GM12878 (cell line): ENCODE measurements around the gene PLPP7. TPM values are rescaled to one million over a fixed set of nuclear protein-coding genes. Genes with fewer than 3 reads are reported as not detected.

ENCODE experiments used
- ATAC-seq: fragments of 200-7000 bp; cut with Tn5 transposase; 3 replicates; pipeline ENCODE4 v1.9.1; 2020; ENCODE audit warnings: mild to moderate bottlenecking, moderate library complexity
- BruUV-seq: library from RNA; stranded (reverse); fragments of 400-500 nt; replicated peaks from 2 replicates; lab custom pipeline; 2021; lab: Mats Ljungman, UMichigan
- CTCF ChIA-PET: fragments of 300-600 bp; sonication (Branson Sonifier 250); formaldehyde crosslinking; extraction: SDS; loops from one replicate; lab custom pipeline; 2021; ENCODE audit warnings: inconsistent platforms; lab: Yijun Ruan, JAX
- POLR2A ChIA-PET: fragments of 350-600 bp; formaldehyde crosslinking; extraction: SDS; loops from one replicate; lab custom pipeline; 2021; ENCODE audit warnings: inconsistent platforms; lab: Charles Lee
- RAD21 ChIA-PET: fragments of 300-600 bp; sonication (Branson Sonifier 250); formaldehyde crosslinking; loops from one replicate; lab custom pipeline; 2023; ENCODE audit warnings: antibody characterized with exemption; ENCODE audit not compliant: unreplicated experiment; lab: Charles Lee
- SMC1A ChIA-PET: fragments of 300-600 bp; sonication (Branson Sonifier 250); formaldehyde crosslinking; loops from one replicate; lab custom pipeline; 2023; ENCODE audit not compliant: unreplicated experiment, uncharacterized antibody; lab: Charles Lee
- DNase-seq: peaks from one replicate; pipeline ENCODE4 v3.0.0-alpha.2; 2011; ENCODE audit warnings: low read depth, low spot score
- FAIRE-seq: peaks from 3 replicates; lab custom pipeline; 2011; peaks lifted over from hg19 to GRCh38; lab: Jason Lieb, UNC
- H2AFZ ChIP-seq: 2 replicates; pipeline ENCODE4 v1.6.0; 2011; ENCODE audit warnings: low read depth, low read length, control low read depth; ENCODE audit not compliant: control insufficient read depth
- H3K27ac ChIP-seq: 2 replicates; pipeline ENCODE4 v1.5.1; 2011; ENCODE audit warnings: control low read depth; ENCODE audit not compliant: control insufficient read depth, insufficient read depth
- H3K27me3 ChIP-seq, 2 experiments: replicated peaks in 1 of 2; 2 replicates each; pipeline versions ENCODE4 v1.6.0 to v1.6.1; 2011; ENCODE audit warnings: low read length in 1 of 2; ENCODE audit not compliant: control insufficient read depth in 2 of 2, insufficient read depth in 2 of 2
- H3K36me3 ChIP-seq, 2 experiments: 2 replicates each; pipeline ENCODE4 v1.5.1; 2011; ENCODE audit warnings: low read length in 1 of 2; ENCODE audit not compliant: control insufficient read depth in 2 of 2, insufficient read depth in 2 of 2
- H3K4me1 ChIP-seq: 2 replicates; pipeline ENCODE4 v1.6.1; 2011; ENCODE audit warnings: mild to moderate bottlenecking, low read length, moderate library complexity, mixed read lengths; ENCODE audit not compliant: control insufficient read depth, insufficient read depth
- H3K4me2 ChIP-seq: 2 replicates; pipeline ENCODE4 v1.6.0; 2011; ENCODE audit warnings: control low read depth; ENCODE audit not compliant: control insufficient read depth, insufficient read depth
- H3K4me3 ChIP-seq: fragments of 200-600 bp; sonication (generic); 2 replicates; pipeline ENCODE4 v1.5.1; 2016
- H3K79me2 ChIP-seq: 2 replicates; pipeline ENCODE4 v1.6.0; 2011; ENCODE audit warnings: low read length; ENCODE audit not compliant: control insufficient read depth, insufficient read depth
- H3K9ac ChIP-seq: 2 replicates; pipeline ENCODE4 v1.8.0; 2011; ENCODE audit warnings: low read length, control low read depth, mixed read lengths; ENCODE audit not compliant: control insufficient read depth, insufficient read depth
- H3K9me3 ChIP-seq: replicated peaks from 3 replicates; pipeline ENCODE4 v1.5.1; 2011; ENCODE audit warnings: mild to moderate bottlenecking, low read length; ENCODE audit not compliant: control insufficient read depth, insufficient read depth
- H4K20me1 ChIP-seq: 2 replicates; pipeline ENCODE4 v1.6.0; 2011; ENCODE audit not compliant: control insufficient read depth, insufficient read depth
- BHLHE40 ChIP-seq, 2 experiments: fragments of 450-650 bp in 1 of 2; IDR thresholded peaks; 2 replicates each; pipeline ENCODE4 v1.6.1; 2011 to 2017; ENCODE audit warnings: low read depth in 2 of 2, borderline replicate concordance in 1 of 2, improper control_type of control experiment in 1 of 2, low read length in 1 of 2, mild to moderate bottlenecking in 1 of 2
- CHD1 ChIP-seq: IDR thresholded peaks from 2 replicates; pipeline ENCODE4 v1.6.1; 2012; ENCODE audit warnings: low read depth, low read length, improper control_type of control experiment
- CHD4 ChIP-seq: fragments of 200-600 bp; sonication (generic); IDR thresholded peaks from 2 replicates; pipeline ENCODE4 v1.6.1; 2016; ENCODE audit warnings: mild to moderate bottlenecking
- ESRRA ChIP-seq: IDR thresholded peaks from 2 replicates; pipeline ENCODE4 v1.6.1; 2012; ENCODE audit warnings: mild to moderate bottlenecking, low read length, improper control_type of control experiment
- FOXK2 ChIP-seq: fragments of 450-650 bp; IDR thresholded peaks from 2 replicates; pipeline ENCODE4 v1.6.1; 2017; ENCODE audit warnings: mild to moderate bottlenecking, moderate library complexity
- GATAD2B ChIP-seq: fragments of 450-650 bp; conservative IDR thresholded peaks from 2 replicates; pipeline ENCODE4 v1.6.1; 2017; ENCODE audit warnings: low read depth, mild to moderate bottlenecking, moderate library complexity
- HCFC1 ChIP-seq: fragments of 150-350 bp; IDR thresholded peaks from 2 replicates; pipeline ENCODE4 v1.6.1; 2014; ENCODE audit warnings: low read length
- IRF4 ChIP-seq: IDR thresholded peaks from 2 replicates; pipeline ENCODE4 v1.6.1; 2011; ENCODE audit warnings: low read depth, low read length
- NFXL1 ChIP-seq: fragments of 450-650 bp; IDR thresholded peaks from 2 replicates; pipeline ENCODE4 v1.6.1; 2017; ENCODE audit warnings: antibody characterized with exemption, mild to moderate bottlenecking, borderline replicate concordance
- NFYB ChIP-seq: IDR thresholded peaks from 2 replicates; pipeline ENCODE4 v1.6.1; 2011; ENCODE audit warnings: low read depth, mild to moderate bottlenecking, low read length, improper control_type of control experiment, moderate library complexity; ENCODE audit not compliant: insufficient read depth
- POLR2AphosphoS5 ChIP-seq: IDR thresholded peaks from 2 replicates; pipeline ENCODE4 v1.6.1; 2011; ENCODE audit warnings: mild to moderate bottlenecking, low read length, inconsistent platforms
- SREBF1 ChIP-seq: IDR thresholded peaks from 2 replicates; pipeline ENCODE4 v1.6.1; 2012; ENCODE audit warnings: mild to moderate bottlenecking, low read length
- STAT1 ChIP-seq: fragments of 450-650 bp; conservative IDR thresholded peaks from 2 replicates; pipeline ENCODE4 v1.6.1; 2014; ENCODE audit warnings: antibody characterized with exemption, mild to moderate bottlenecking
- TCF3 ChIP-seq: IDR thresholded peaks from 2 replicates; pipeline ENCODE4 v1.6.1; 2012; ENCODE audit warnings: low read depth, mild to moderate bottlenecking, low read length, borderline replicate concordance; ENCODE audit not compliant: insufficient read depth
- YY1 ChIP-seq: IDR thresholded peaks from 2 replicates; pipeline ENCODE4 v1.6.1; 2011; ENCODE audit warnings: low read depth, mild to moderate bottlenecking, low read length
- ZBTB4 ChIP-seq: fragments of 450-650 bp; formaldehyde crosslinking; IDR thresholded peaks from 2 replicates; pipeline ENCODE4 v1.4.0; 2022; ENCODE audit warnings: mild to moderate bottlenecking, moderate library complexity
- ZNF622 ChIP-seq: fragments of 450-650 bp; IDR thresholded peaks from 2 replicates; pipeline ENCODE4 v1.6.1; 2017; ENCODE audit warnings: mild to moderate bottlenecking, inconsistent platforms
- ZSCAN29 ChIP-seq: fragments of 450-650 bp; IDR thresholded peaks from 2 replicates; pipeline ENCODE4 v1.6.1; 2017; ENCODE audit warnings: mild to moderate bottlenecking, moderate library complexity
- WGBS: methylation state at CpG from one replicate; pipeline ENCODE4 v1.1.6; 2016; ENCODE audit warnings: low lambda C conversion rate; ENCODE audit not compliant: insufficient replicate concordance, insufficient coverage; ENCODE audit errors: missing lambda C conversion rate; 5-methylcytosine and 5-hydroxymethylcytosine counted together
- in situ Hi-C: fragments of 300-500 bp; cut with MboI; formaldehyde crosslinking; loops from 9 replicates; pipeline ENCODE4 v1.14.3; 2018; ENCODE audit warnings: mixed read lengths
- intact Hi-C: fragments of 100-400 bp; cut with micrococcal nuclease; formaldehyde crosslinking; loops from one replicate; pipeline ENCODE4 v1.14.2; 2022; ENCODE audit not compliant: unreplicated experiment
- polyA plus RNA-seq, 11 experiments: library from polyadenylated mRNA; depleted of rRNA in 4 of 11; unstranded in 6 of 11; stranded (reverse) in 5 of 11; fragments of >200 nt; fragmentation: Nextera tagmentation in 4 of 11; fragmentation: Illumina TruSeq in 1 of 11; extraction: Ambion mirVana in 4 of 11; extraction: Trizol in 1 of 11; gene quantifications; 1 replicate in 1 of 11; 2 replicates in 10 of 11; pipeline versions ENCODE4 v1.2.1 to v1.2.3, GENCODE V29; 2011 to 2016; ENCODE audit warnings: inconsistent platforms in 2 of 11, missing spikeins in 2 of 11, low read depth in 1 of 11
- total RNA-seq, 4 experiments: library from RNA; depleted of rRNA in 3 of 4; stranded (reverse); fragments of >200 nt in 3 of 4; fragmentation: Illumina TruSeq in 1 of 4; extraction: Trizol in 1 of 4; gene quantifications; 2 replicates each; pipeline versions ENCODE4 v1.2.1 to v1.2.3, GENCODE V29; 2013 to 2021
- TF ChIP-seq, protein P1 (sequence below): IDR thresholded peaks from 2 replicates; pipeline ENCODE4 v1.6.1; 2011; ENCODE audit warnings: mild to moderate bottlenecking, low read depth, low read length, moderate library complexity; ENCODE audit not compliant: insufficient replicate concordance

Gene PLPP7
- total and polyA plus RNA-seq, 10 of the 15 experiments (the other 5 are each of a cell fraction or from before 2014, with no cell fraction given), result 0.05 to 1.0 (median 0.40) TPM; not detected in 3

- SMC1A ChIA-PET, result interaction anchor here (0.7 to 2.0 kb wide), 7 partner anchors 14 to 393 kb away, joined by 3 to 10 read pairs (median 5); no protein-coding TSS in a partner anchor
- Histone ChIP-seq H3K4me3 (no peak overlapping the region), H3K36me3 (no peaks in the 10 kb centered on the region), H3K9ac (no peak overlapping the region), H3K4me1 (no peaks in the 10 kb centered on the region), H3K27ac (no peak overlapping the region), H3K4me2 (peak overlapping the region; percentile 39), H4K20me1 (no peaks in the 10 kb centered on the region), H3K27me3 (no peaks in the 10 kb centered on the region), H3K9me3 (no peaks in the 10 kb centered on the region), H3K79me2 (no peaks in the 10 kb centered on the region), H2AFZ (peak overlapping the region; percentile 82)
- CTCF ChIA-PET, result interaction anchor here (0.6 to 3.2 kb wide), 23 partner anchors 9 to 1169 kb away, joined by 3 to 26 read pairs (median 4); no protein-coding TSS in a partner anchor
- ATAC-seq, result peak; percentile 100
- peak; percentile 87 for FAIRE-seq
- no peak for DNase-seq
- RAD21 ChIA-PET, result interaction anchor here (0.7 to 1.4 kb wide), 5 partner anchors 23 to 395 kb away, joined by 3 to 7 read pairs (median 4); no protein-coding TSS in a partner anchor
- in situ Hi-C loops, result loop anchor here (5.0 kb wide), 1 partner anchor 392 kb away; the partner anchor contains the start of gene RAPGEF1
- BruUV-seq, result no TSS peak
- POLR2A ChIA-PET, result interaction anchor here (1.0 kb wide), 1 partner anchor 23 kb away, joined by 3 read pairs; no protein-coding TSS in a partner anchor
- WGBS, result 12% methylated on average over 24 of the region's 27 CpGs
- intact Hi-C loops, result loop anchor here (1.0 kb wide), 2 partner anchors 128 to 397 kb away; no protein-coding TSS in a partner anchor
- 0 out of 2 replicates have a peak, but pooled peaks have one; percentile 18 for TF ChIP-seq STAT1
- no peak for TF ChIP-seq GATAD2B
- TF ChIP-seq CHD1, result no peak
- TF ChIP-seq HCFC1, result no peak
- TF ChIP-seq YY1, result peak; percentile 53; the same call in 1 of the 2 replicates
- 0 out of 2 replicates have a peak, but pooled peaks have one; percentile 14 for TF ChIP-seq IRF4
- TF ChIP-seq ZNF622, result no peak
- no peak for TF ChIP-seq CHD4
- TF ChIP-seq BHLHE40 (IDR thresholded peaks at IDR 0.05; ENCODE audit: borderline replicate concordance in 1 of 2, low read depth in 2 of 2, low read length in 1 of 2), result 0 out of 4 replicates have a peak, but pooled peaks of 1 of the 2 experiments have one; percentile 15
- no peak for TF ChIP-seq TCF3
- no peak for TF ChIP-seq POLR2AphosphoS5
- TF ChIP-seq ESRRA, result no peak
- TF ChIP-seq ZSCAN29, result no peak
- TF ChIP-seq NFYB, result no peak
- no peak for TF ChIP-seq SREBF1
- TF ChIP-seq FOXK2, result no peak
- TF ChIP-seq, protein P1, sequence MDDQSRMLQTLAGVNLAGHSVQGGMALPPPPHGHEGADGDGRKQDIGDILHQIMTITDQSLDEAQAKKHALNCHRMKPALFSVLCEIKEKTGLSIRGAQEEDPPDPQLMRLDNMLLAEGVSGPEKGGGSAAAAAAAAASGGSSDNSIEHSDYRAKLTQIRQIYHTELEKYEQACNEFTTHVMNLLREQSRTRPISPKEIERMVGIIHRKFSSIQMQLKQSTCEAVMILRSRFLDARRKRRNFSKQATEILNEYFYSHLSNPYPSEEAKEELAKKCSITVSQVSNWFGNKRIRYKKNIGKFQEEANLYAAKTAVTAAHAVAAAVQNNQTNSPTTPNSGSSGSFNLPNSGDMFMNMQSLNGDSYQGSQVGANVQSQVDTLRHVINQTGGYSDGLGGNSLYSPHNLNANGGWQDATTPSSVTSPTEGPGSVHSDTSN, result peak; percentile 30
- TF ChIP-seq ZBTB4 (CRISPR knock-in tag), result no peak
- no peak for TF ChIP-seq NFXL1
These were observed 60.5 kb downstream of the PLPP7 start for GRCh38 chr9:131349881-131350563.
